ENCODE measurements around the gene ZNF200. TPM values are rescaled to one million over a fixed set of nuclear protein-coding genes. Genes with fewer than 3 reads are reported as not detected.

The ZNF200 gene
- total and polyA plus RNA-seq, 2 of the 13 experiments (the other 11 are each of a cell fraction or from before 2014, with no cell fraction given): 3.5 to 16.5 TPM

- TF ChIP-seq FUBP1 (CRISPR knock-in tag; IDR thresholded peaks at IDR 0.05; ENCODE audit: borderline replicate concordance): 0 out of 2 replicates have a peak, but pooled peaks have one; percentile 38
- peak; percentile 61 for TF ChIP-seq ZFP91 (CRISPR knock-in tag; IDR thresholded peaks at IDR 0.05; ENCODE audit: borderline replicate concordance)
- no peak for TF ChIP-seq GATA4 (IDR thresholded peaks at IDR 0.05; ENCODE audit: borderline replicate concordance, low read depth)
- TF ChIP-seq HIC2 (CRISPR knock-in tag; IDR thresholded peaks at IDR 0.05; ENCODE audit: low read depth): peak; percentile 26; the same call in 1 of the 2 replicates
- no peak for TF ChIP-seq THAP7 (CRISPR knock-in tag; IDR thresholded peaks at IDR 0.05)
- no peak for TF ChIP-seq ZNF3 (CRISPR knock-in tag; IDR thresholded peaks at IDR 0.05)
- no peak; the same call in 1 of the 2 replicates for TF ChIP-seq ETV6 (CRISPR knock-in tag; conservative IDR thresholded peaks at IDR 0.05)
- peak; percentile 83; the same call in 1 of the 2 replicates for TF ChIP-seq ZFP82 (CRISPR knock-in tag; IDR thresholded peaks at IDR 0.05; ENCODE audit: borderline replicate concordance)
- no peak for TF ChIP-seq ZBTB2 (CRISPR knock-in tag; IDR thresholded peaks at IDR 0.05; ENCODE audit: low read depth)
- TF ChIP-seq ZNF317 (CRISPR knock-in tag; IDR thresholded peaks at IDR 0.05): peak; percentile 31; the same call in 1 of the 2 replicates
- peak; percentile 65 for TF ChIP-seq ZNF563 (CRISPR knock-in tag; IDR thresholded peaks at IDR 0.05)
- no peak for TF ChIP-seq SRY (CRISPR knock-in tag; IDR thresholded peaks at IDR 0.05)
- TF ChIP-seq ZBTB10 (CRISPR knock-in tag; IDR thresholded peaks at IDR 0.05; ENCODE audit: borderline replicate concordance): peak; percentile 44
- TF ChIP-seq ZNF367 (CRISPR knock-in tag; IDR thresholded peaks at IDR 0.05; ENCODE audit: borderline replicate concordance): 0 out of 2 replicates have a peak, but pooled peaks have one; percentile 28
- peak; percentile 42; the same call in 1 of the 2 replicates for TF ChIP-seq CREB3 (CRISPR knock-in tag; IDR thresholded peaks at IDR 0.05)
- TF ChIP-seq SMARCE1 (IDR thresholded peaks at IDR 0.05; ENCODE audit: borderline replicate concordance): no peak
Measured at GRCh38 chr16:3182608-3183444, 52.1 kb downstream of the ZNF200 start (continued).

All from HepG2 (cell line).